Measurements from ENCODE around the gene KIF22.

Gene KIF22

GRCh38 chr16:29842732-29843346 lies 52.3 kb downstream of the KIF22 start:
- H2BK5ac ChIP-seq (ENCODE audit: low read depth, low read length, poor library complexity): no peak overlapping the region
- H3K14ac ChIP-seq (ENCODE audit: low read length): no peak overlapping the region
- no CpG with 5 or more reads among the region's 9 CpGs for WGBS (ENCODE audit: extremely low coverage, insufficient coverage, insufficient read length)
- H4K12ac ChIP-seq (ENCODE audit: low read depth, low read length): no peak overlapping the region
- no peak overlapping the region for H4K91ac ChIP-seq (ENCODE audit: low read depth, low read length)
- no peak overlapping the region for H3K18ac ChIP-seq (ENCODE audit: low read length)
- H3K27ac ChIP-seq (ENCODE audit: low read depth, low read length): no peak overlapping the region
- no peak overlapping the region for H3K23ac ChIP-seq (ENCODE audit: low read length)
- H2AK5ac ChIP-seq (ENCODE audit: low read length): no peak overlapping the region
- no peak overlapping the region for H3K4ac ChIP-seq (ENCODE audit: low read depth, low read length)
- peaks cover 2% of the 10 kb centered on the region in 2 experiments for H3K36me3 ChIP-seq (ENCODE audit: control insufficient read depth in 1 of 2, insufficient read depth in 2 of 2, low read length in 2 of 2)
- no peak overlapping the region for H2BK120ac ChIP-seq (ENCODE audit: insufficient read depth, low read length, poor library complexity)
- no peak overlapping the region for H2BK12ac ChIP-seq (ENCODE audit: low read length)
- no peaks in the 10 kb centered on the region for H3K79me1 ChIP-seq (ENCODE audit: low read length)
- no peak overlapping the region for H2AFZ ChIP-seq (ENCODE audit: insufficient read depth, low read length, poor library complexity)
- H3K79me2 ChIP-seq (ENCODE audit: control insufficient read depth, insufficient read depth, low read length, poor library complexity): no peaks in the 10 kb centered on the region
- H3K4me2 ChIP-seq (ENCODE audit: low read length): no peak overlapping the region
- DNase-seq: no peak
- H3K4me3 ChIP-seq (ENCODE audit: low read depth, low read length): no peak overlapping the region
- no peak overlapping the region for H3K9ac ChIP-seq (ENCODE audit: low read length)
- no peak overlapping the region for H4K8ac ChIP-seq (ENCODE audit: low read depth, low read length)
- H3K4me1 ChIP-seq (ENCODE audit: control insufficient read depth in 1 of 2, insufficient read depth in 2 of 2, low read length in 2 of 2): peaks cover 2 to 3% of the 10 kb centered on the region in 2 experiments
- peaks cover 1% of the 10 kb centered on the region for H3K9me3 ChIP-seq (ENCODE audit: insufficient read depth, low read depth, low read length)
- no peaks in the 10 kb centered on the region for H3K27me3 ChIP-seq (ENCODE audit: insufficient read depth, low read length)

DNA sequence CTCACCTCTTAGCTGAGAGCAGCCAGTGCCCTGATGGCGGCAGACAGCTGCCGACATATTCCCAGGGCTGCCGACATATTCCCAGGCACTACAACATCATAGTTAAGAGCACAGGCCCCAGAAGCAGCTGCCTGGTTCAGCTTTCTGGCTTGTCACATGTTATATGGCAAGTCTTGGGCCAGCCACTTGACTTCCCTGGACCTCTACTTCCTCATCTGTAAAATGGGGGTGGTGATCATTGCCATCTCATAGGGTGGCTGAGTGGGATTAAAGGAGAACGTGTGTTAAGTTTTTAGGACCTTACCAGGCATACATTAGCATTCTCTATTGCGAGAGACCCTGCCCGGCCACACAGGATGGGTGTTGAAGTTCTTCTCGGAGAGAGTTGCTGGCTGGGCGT lies 53.4 kb downstream of the KIF22 start:
- Histone ChIP-seq H3K18ac (ENCODE audit: low read length) (no peak overlapping the region), H2BK12ac (ENCODE audit: low read length) (no peak overlapping the region), H3K27ac (ENCODE audit: low read depth, low read length) (no peak overlapping the region), H2BK120ac (ENCODE audit: insufficient read depth, low read length, poor library complexity) (no peak overlapping the region), H2BK5ac (ENCODE audit: low read depth, low read length, poor library complexity) (no peak overlapping the region), H3K14ac (ENCODE audit: low read length) (no peak overlapping the region), H2AK5ac (ENCODE audit: low read length) (no peak overlapping the region), H3K79me1 (ENCODE audit: low read length) (no peaks in the 10 kb centered on the region), H4K91ac (ENCODE audit: low read depth, low read length) (no peak overlapping the region), H3K36me3 (ENCODE audit: control insufficient read depth in 1 of 2, insufficient read depth in 2 of 2, low read length in 2 of 2) (peaks cover 2% of the 10 kb centered on the region in 2 experiments), H3K4me1 (ENCODE audit: control insufficient read depth in 1 of 2, insufficient read depth in 2 of 2, low read length in 2 of 2) (peaks cover 2 to 3% of the 10 kb centered on the region in 2 experiments), H3K9me3 (ENCODE audit: insufficient read depth, low read depth, low read length) (peaks cover 1% of the 10 kb centered on the region), H2AFZ (ENCODE audit: insufficient read depth, low read length, poor library complexity) (no peak overlapping the region), H4K12ac (ENCODE audit: low read depth, low read length) (no peak overlapping the region), H3K9ac (ENCODE audit: low read length) (no peak overlapping the region), H3K27me3 (ENCODE audit: insufficient read depth, low read length) (no peaks in the 10 kb centered on the region), H3K4me2 (ENCODE audit: low read length) (no peak overlapping the region), H3K4me3 (ENCODE audit: low read depth, low read length) (no peak overlapping the region), H3K4ac (ENCODE audit: low read depth, low read length) (no peak overlapping the region), H4K8ac (ENCODE audit: low read depth, low read length) (no peak overlapping the region), H3K79me2 (ENCODE audit: control insufficient read depth, insufficient read depth, low read length, poor library complexity) (no peaks in the 10 kb centered on the region), H3K23ac (ENCODE audit: low read length) (no peak overlapping the region)
- no peak for DNase-seq
- no CpG with 5 or more reads among the region's 8 CpGs for WGBS (ENCODE audit: extremely low coverage, insufficient coverage, insufficient read length)

GRCh38 chr16:29844575-29845331 lies 54.2 kb downstream of the KIF22 start:
- no peak overlapping the region for H4K8ac ChIP-seq (ENCODE audit: low read depth, low read length)
- H2BK12ac ChIP-seq (ENCODE audit: low read length): no peak overlapping the region
- H3K79me1 ChIP-seq (ENCODE audit: low read length): no peaks in the 10 kb centered on the region
- H3K14ac ChIP-seq (ENCODE audit: low read length): no peak overlapping the region
- H3K4me1 ChIP-seq (ENCODE audit: control insufficient read depth in 1 of 2, insufficient read depth in 2 of 2, low read length in 2 of 2): peaks cover 6 to 7% of the 10 kb centered on the region in 2 experiments
- H3K18ac ChIP-seq (ENCODE audit: low read length): no peak overlapping the region
- peaks cover 2% of the 10 kb centered on the region in 2 experiments for H3K36me3 ChIP-seq (ENCODE audit: control insufficient read depth in 1 of 2, insufficient read depth in 2 of 2, low read length in 2 of 2)
- no CpG with 5 or more reads among the region's 28 CpGs for WGBS (ENCODE audit: extremely low coverage, insufficient coverage, insufficient read length)
- H4K91ac ChIP-seq (ENCODE audit: low read depth, low read length): no peak overlapping the region
- H3K4ac ChIP-seq (ENCODE audit: low read depth, low read length): no peak overlapping the region
- no peak overlapping the region for H3K9ac ChIP-seq (ENCODE audit: low read length)
- no peak overlapping the region for H2BK5ac ChIP-seq (ENCODE audit: low read depth, low read length, poor library complexity)
- no peak overlapping the region for H3K4me2 ChIP-seq (ENCODE audit: low read length)
- no peaks in the 10 kb centered on the region for H3K27me3 ChIP-seq (ENCODE audit: insufficient read depth, low read length)
- no peak overlapping the region for H3K27ac ChIP-seq (ENCODE audit: low read depth, low read length)
- no peak overlapping the region for H2AFZ ChIP-seq (ENCODE audit: insufficient read depth, low read length, poor library complexity)
- H3K4me3 ChIP-seq (ENCODE audit: low read depth, low read length): no peak overlapping the region
- DNase-seq: no peak
- H4K12ac ChIP-seq (ENCODE audit: low read depth, low read length): no peak overlapping the region
- H3K9me3 ChIP-seq (ENCODE audit: insufficient read depth, low read depth, low read length): peaks cover 1% of the 10 kb centered on the region
- no peak overlapping the region for H2BK120ac ChIP-seq (ENCODE audit: insufficient read depth, low read length, poor library complexity)
- H2AK5ac ChIP-seq (ENCODE audit: low read length): no peak overlapping the region
- no peak overlapping the region for H3K23ac ChIP-seq (ENCODE audit: low read length)
- H3K79me2 ChIP-seq (ENCODE audit: control insufficient read depth, insufficient read depth, low read length, poor library complexity): no peaks in the 10 kb centered on the region

- no peak overlapping the region for H2BK12ac ChIP-seq (ENCODE audit: low read length)
- no peak overlapping the region for H3K4me3 ChIP-seq (ENCODE audit: low read depth, low read length)
- no peak overlapping the region for H4K12ac ChIP-seq (ENCODE audit: low read depth, low read length)
- no peak overlapping the region for H4K91ac ChIP-seq (ENCODE audit: low read depth, low read length)
- H3K14ac ChIP-seq (ENCODE audit: low read length): no peak overlapping the region
- peaks cover 1% of the 10 kb centered on the region for H3K9me3 ChIP-seq (ENCODE audit: insufficient read depth, low read depth, low read length)
- H3K9ac ChIP-seq (ENCODE audit: low read length): no peak overlapping the region
- no peak overlapping the region for H3K27ac ChIP-seq (ENCODE audit: low read depth, low read length)
- no peak overlapping the region for H2AFZ ChIP-seq (ENCODE audit: insufficient read depth, low read length, poor library complexity)
- H3K79me1 ChIP-seq (ENCODE audit: low read length): no peaks in the 10 kb centered on the region
- H3K18ac ChIP-seq (ENCODE audit: low read length): no peak overlapping the region
- WGBS (ENCODE audit: extremely low coverage, insufficient coverage, insufficient read length): no CpG with 5 or more reads among the region's 18 CpGs
- H3K79me2 ChIP-seq (ENCODE audit: control insufficient read depth, insufficient read depth, low read length, poor library complexity): no peaks in the 10 kb centered on the region
- H3K4ac ChIP-seq (ENCODE audit: low read depth, low read length): no peak overlapping the region
- peaks cover 2% of the 10 kb centered on the region in 2 experiments for H3K36me3 ChIP-seq (ENCODE audit: control insufficient read depth in 1 of 2, insufficient read depth in 2 of 2, low read length in 2 of 2)
- no peak overlapping the region for H2AK5ac ChIP-seq (ENCODE audit: low read length)
- H3K27me3 ChIP-seq (ENCODE audit: insufficient read depth, low read length): no peaks in the 10 kb centered on the region
- no peak overlapping the region for H4K8ac ChIP-seq (ENCODE audit: low read depth, low read length)
- no peak overlapping the region for H2BK120ac ChIP-seq (ENCODE audit: insufficient read depth, low read length, poor library complexity)
- H2BK5ac ChIP-seq (ENCODE audit: low read depth, low read length, poor library complexity): no peak overlapping the region
- no peak overlapping the region for H3K4me2 ChIP-seq (ENCODE audit: low read length)
- peaks cover 6 to 7% of the 10 kb centered on the region in 2 experiments for H3K4me1 ChIP-seq (ENCODE audit: control insufficient read depth in 1 of 2, insufficient read depth in 2 of 2, low read length in 2 of 2)
- DNase-seq: no peak
- H3K23ac ChIP-seq (ENCODE audit: low read length): no peak overlapping the region
Observed at GRCh38 chr16:29845656-29846055, 55.1 kb downstream of the KIF22 start.

Measured in trophoblast cell (in vitro differentiated cells and primary cell).